ENCODE results near the gene VTI1A. TPM values are rescaled to one million over a fixed set of nuclear protein-coding genes. Genes with fewer than 3 reads are reported as not detected.

VTI1A gene
- polyA plus RNA-seq, 1 donor: 14.1 TPM

DNA sequence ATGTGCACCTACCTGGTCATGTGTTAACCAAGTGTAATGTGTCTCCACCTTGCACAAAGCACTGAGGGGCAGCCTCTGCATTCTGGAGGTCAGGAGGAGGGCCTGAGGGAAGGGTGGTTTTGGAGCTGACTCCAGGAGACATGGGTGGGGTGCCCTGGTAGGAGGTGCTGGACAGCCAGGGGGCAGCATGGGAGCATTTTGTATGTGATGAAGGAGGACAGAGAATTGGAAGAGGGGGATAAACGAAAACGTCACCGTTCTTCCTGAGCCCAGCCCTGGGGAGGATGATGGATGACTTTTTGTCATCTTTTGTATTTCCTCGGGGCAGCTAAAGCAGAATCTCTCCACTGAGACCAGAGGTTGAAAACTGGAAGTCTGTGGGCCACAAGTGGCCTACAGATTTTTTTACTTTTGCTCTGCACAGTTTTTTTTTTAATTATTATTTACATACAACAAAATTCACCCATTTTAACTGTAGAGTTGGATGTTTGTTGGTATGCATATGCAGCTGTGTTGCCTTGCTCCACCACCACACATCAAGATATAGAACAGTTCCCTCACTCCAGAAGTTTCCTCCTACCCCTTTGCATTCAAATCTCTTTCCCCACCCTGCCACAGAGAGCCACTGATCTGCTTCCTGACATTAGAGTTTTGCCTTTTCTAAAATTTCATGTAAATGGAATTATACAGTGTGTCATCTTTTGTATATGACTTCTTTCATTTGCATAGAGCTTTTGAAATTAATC lies 242.5 kb downstream of the VTI1A start:
- peak; percentile 33 for DNase-seq

DNA sequence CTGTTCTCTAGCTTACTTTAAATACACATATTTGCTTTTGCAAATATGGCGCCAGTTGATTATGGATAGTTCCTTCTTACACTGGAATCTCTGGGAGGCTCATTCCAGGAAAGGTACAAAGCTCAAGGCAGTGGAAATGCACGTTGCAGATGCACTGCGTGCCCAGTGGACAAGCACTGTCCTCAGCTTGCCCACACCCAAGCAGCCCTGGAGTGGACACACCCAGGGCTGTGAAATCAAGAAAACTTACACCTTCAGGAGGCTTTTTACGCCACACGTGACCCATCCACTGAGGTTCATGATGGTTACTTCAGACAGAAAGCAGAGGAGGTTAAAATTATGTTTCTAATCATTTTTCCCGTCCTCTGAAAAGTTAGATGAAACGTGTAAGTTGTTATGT lies 248.5 kb downstream of the VTI1A start:
- DNase-seq: no peak

DNA sequence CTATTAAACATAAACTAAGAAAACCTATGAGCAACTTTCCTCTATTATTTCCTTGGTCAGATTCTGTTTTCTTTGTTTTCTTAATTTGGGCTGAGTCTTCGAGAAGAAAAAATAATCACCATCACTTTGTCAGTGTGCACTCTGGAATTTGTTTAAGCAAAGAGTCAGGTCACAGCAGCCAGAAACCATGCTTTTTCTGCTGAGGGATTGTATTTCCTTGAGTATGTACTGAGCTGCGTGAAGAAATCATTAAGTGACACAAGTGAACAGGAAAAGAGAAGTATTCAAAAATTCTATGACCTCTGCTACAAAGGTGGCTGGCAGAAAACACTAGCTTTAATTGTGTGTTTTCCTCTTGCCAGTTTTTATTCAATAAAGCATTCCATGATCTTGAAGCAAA lies 249.6 kb downstream of the VTI1A start:
- DNase-seq: no peak

- DNase-seq: peak; percentile 25
Measured at GRCh38 chr10:112698133-112698817, 251.3 kb downstream of the VTI1A start.

GRCh38 chr10:112698818-112699164 lies 251.8 kb downstream of the VTI1A start:
- peak; percentile 27 for DNase-seq

GRCh38 chr10:112700215-112700671 lies 253.2 kb downstream of the VTI1A start:
- DNase-seq: peak; percentile 32

DNA sequence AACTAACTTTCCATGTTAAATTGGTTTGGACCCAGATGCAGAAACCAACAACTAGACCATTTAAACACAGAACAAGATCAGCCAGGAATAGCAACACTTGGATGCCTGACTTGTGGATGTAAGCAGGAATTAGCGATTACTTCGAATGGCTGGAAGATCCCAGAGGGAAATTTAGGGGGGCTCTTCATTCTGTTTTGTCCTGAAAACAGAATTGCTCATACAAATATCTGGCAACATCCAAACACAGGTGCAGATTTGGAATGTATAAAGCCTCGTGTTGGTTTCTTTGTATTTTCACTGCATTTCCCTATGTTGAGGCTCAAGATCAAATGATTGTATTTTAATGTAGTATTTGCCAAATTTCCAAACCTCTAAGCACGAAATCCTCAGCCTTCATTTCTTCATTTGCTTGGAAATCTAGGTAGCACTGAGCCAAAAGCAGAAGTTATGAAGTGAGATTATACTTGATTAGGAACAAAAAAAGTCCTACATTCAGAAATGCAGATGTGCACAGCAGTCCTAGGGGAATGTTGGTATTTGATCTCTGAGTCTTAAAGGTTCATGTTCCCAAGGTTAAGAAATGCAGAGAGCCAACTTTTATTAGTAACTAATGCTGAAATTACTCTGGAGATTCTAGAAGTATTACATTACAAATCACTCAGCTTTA lies 254.3 kb downstream of the VTI1A start:
- DNase-seq: peak; percentile 72

DNA sequence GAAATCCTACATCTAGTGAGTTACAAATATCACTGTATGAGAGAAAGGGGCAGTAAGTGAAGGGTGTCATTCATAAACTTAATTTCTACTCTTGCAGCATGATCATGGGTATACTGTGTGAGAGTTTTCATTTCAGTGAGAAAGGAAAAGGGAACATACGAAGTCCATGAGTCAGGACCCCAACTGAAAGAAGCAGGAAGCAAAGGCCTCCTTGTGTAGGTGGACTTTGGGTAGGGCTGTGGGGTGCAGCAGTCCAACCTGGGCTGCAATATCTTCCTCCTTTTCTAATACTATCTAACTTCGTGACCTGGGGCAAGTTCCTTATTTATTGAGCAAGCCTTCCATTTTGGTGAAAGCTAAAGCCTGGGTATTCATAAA lies 254.9 kb downstream of the VTI1A start:
- no peak for DNase-seq

DNA sequence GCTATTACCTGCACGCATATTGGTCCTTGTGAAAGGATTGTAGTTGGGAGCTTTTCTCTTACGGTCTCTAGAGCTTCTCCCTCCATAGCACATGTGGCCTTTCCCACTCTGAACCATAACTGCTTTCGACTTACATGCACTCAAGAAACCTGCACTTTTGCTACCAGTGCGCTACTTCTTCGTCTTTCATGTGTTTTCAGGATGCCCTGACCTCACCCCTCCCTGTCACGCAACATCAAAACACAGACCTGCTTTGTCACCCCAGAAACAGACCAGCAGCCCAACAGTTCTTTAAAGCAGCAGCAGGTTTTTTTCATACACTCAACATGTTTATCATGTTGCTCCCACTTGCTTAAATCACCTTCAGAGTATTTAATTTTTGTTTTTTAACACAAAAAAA lies 259.6 kb downstream of the VTI1A start:
- no peak for DNase-seq

DNA sequence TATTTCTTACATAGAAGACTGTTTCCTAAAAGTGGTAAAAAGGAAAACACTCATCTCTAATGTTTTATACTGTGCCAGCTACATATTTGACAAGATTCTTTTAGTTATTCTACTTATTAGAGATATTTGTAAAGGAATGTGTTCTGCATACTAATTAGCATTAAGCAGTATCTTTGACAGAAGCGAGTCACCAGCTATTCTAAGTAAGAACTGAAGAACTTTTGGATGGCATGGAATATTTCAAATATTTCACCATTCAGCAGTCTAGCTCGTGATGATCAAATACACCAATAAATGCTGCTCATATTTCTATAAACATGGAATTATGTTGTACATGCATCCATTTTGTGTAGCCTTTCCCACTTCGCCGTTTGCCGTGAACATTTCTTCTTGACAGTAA lies 261.4 kb downstream of the VTI1A start:
- no peak for DNase-seq

DNA sequence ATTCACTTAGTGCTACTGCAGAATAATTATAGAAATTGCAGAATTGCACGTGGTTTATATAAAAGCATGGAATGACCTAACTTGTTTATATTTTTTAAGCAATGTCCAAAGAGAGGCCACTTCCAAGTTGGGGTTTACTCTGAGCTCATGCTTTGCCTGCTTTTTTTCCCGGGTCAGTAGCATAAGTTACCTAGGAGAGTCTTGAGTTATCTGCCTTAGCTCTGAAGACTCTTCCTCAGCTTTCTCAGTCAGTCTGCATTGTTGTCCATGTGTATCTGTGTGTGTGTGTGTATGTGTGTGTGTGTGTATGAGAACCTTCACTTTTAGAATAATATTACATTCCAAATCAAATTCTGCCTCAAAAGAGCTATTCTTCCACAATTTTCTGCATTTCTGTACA lies 263.5 kb downstream of the VTI1A start:
- no peak for DNase-seq

GRCh38 chr10:112711366-112711765 lies 264.4 kb downstream of the VTI1A start:
- DNase-seq: no peak

DNA sequence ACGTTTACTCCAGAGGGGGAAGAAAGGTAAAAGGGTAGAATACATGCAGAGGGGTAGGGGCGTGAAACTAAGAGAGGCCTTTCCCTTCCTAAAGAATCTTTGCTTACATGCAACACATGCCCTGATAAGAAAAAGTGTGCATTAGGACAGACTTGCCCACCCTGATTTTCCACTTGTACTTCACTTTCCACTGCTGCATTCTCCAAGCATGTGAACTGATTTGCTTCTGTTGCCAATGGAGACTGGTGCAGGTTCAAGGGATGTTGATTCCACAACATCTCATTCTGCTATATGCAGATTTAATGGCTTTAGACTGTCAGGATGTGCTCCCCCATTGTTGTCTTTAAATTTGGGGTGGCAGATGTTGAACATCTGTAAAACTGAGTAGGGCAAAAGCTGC lies 265.5 kb downstream of the VTI1A start:
- DNase-seq: no peak

- no peak for DNase-seq
Measured at GRCh38 chr10:112713411-112713810, 266.4 kb downstream of the VTI1A start.

DNA sequence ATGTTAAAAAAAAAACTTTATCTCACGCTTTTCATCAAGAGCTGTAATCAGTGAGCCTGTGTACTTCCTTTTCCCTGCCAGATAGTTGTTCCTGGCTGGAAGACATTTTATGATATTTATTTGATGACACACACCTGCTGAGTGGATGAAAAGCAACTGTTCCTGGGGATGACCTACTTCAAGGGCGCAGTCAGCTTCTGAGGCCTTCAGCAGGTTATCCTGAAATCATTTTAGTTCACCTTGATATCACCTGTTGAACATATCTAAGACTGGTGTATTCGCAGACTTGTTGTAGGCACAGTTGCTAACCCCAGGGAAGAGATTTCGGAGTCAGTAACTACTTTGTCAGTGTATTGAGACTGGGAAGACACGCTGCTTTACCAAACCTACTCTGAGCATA lies 268.6 kb downstream of the VTI1A start:
- DNase-seq: no peak

- no peak for DNase-seq
Measured at GRCh38 chr10:112716076-112716475, 269.1 kb downstream of the VTI1A start.

GRCh38 chr10:112716924-112717413 lies 270.0 kb downstream of the VTI1A start:
- DNase-seq: no peak

DNA sequence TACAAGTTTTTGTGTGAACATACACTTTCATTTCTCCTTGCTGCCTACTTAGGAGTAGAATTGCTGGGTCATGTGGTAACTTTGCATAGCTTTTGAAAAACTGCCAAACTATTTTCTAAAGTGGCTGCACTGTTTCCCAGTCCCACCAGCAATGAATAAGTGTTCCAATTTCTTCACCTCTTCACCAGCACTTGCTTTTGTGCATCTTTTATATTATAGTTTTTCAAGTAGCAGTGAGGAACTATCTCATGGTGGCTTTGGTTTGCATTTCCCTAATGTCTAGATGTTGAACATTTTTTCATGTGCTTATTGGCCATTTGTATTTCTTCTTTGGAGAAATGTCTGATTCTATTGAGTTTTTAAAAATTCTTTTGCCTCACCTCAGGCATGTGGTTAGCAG lies 273.2 kb downstream of the VTI1A start:
- no peak for DNase-seq

DNA sequence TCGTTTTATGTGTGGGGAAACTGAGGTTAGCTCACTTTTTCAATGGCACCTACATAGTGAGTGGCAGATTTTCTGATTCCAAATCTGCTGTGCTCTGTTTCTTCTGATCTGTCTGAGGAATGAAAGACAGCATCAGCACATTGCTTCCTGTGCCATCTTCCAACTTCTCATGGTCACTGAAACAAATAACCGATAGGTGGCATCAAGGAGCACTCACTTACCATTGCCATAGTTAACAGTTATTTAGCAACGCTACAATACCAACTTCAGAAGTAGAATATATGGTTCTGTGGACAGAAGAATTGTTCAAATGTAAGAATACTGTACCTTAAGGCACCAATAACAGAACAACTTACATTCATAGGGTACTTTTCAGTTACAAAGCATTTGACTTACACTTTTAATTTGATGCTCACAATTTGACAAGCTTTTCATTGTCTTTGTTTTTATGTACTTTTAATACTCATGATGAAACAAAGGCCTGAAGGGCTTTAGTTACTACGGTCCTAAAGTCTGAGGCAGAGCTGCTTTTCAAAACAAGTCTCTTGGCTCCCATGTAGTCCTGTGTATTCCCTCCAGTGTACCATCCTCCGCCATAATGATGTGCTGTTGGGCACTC lies 274.2 kb downstream of the VTI1A start:
- DNase-seq: no peak

- DNase-seq: no peak
Measured at GRCh38 chr10:112722758-112723157, 275.7 kb downstream of the VTI1A start.

- no peak for DNase-seq
Measured at GRCh38 chr10:112723876-112724275, 276.9 kb downstream of the VTI1A start.

GRCh38 chr10:112724404-112724991 lies 277.5 kb downstream of the VTI1A start:
- no peak for DNase-seq

Data from hindlimb muscle (tissue), 1 donor.